H1 (cell line): Measurements from ENCODE around the gene NOTCH4. TPM values are rescaled to one million over a fixed set of nuclear protein-coding genes. Genes with fewer than 3 reads are reported as not detected.

Experiments used
- CTCF ChIA-PET: fragments of 300-600 bp; sonication (Branson Sonifier 250); formaldehyde crosslinking; loops from one replicate; lab custom pipeline; 2021; ENCODE audit not compliant: partially characterized antibody; lab: Charles Lee
- POLR2A ChIA-PET: fragments of 300-600 bp; sonication (Branson Sonifier 250); formaldehyde crosslinking; loops from one replicate; lab custom pipeline; 2021; ENCODE audit warnings: inconsistent platforms; ENCODE audit not compliant: partially characterized antibody; lab: Charles Lee
- DNase-seq, 2 experiments: peaks; one replicate each; pipeline versions ENCODE4 v3.0.0 to v3.0.0-alpha.2; 2010 to 2022; ENCODE audit warnings: low spot score in 2 of 2, low read depth in 1 of 2, mixed read lengths in 1 of 2
- FAIRE-seq: peaks from 2 replicates; lab custom pipeline; 2011; peaks lifted over from hg19 to GRCh38; lab: Jason Lieb, UNC
- H2AFZ ChIP-seq: 2 replicates; pipeline ENCODE4 v1.8.1; 2012; ENCODE audit warnings: low read length, inconsistent platforms
- H2AK5ac ChIP-seq: 2 replicates; pipeline ENCODE4 v1.6.1; 2013; ENCODE audit warnings: low read depth, low read length
- H2BK120ac ChIP-seq: replicated peaks from 2 replicates; pipeline ENCODE3; 2013; ENCODE audit warnings: low read depth, low read length, inconsistent platforms
- H2BK12ac ChIP-seq: 2 replicates; pipeline ENCODE4 v1.6.1; 2013; ENCODE audit warnings: low read depth, low read length
- H2BK15ac ChIP-seq: 2 replicates; pipeline ENCODE4 v1.6.1; 2013; ENCODE audit warnings: low read length
- H2BK20ac ChIP-seq: 2 replicates; pipeline ENCODE4 v1.6.1; 2013; ENCODE audit warnings: low read length
- H2BK5ac ChIP-seq: 2 replicates; pipeline ENCODE4 v1.6.1; 2013; ENCODE audit warnings: low read depth, low read length
- H3K14ac ChIP-seq: 2 replicates; pipeline ENCODE4 v1.6.1; 2013; ENCODE audit warnings: inconsistent platforms; ENCODE audit not compliant: insufficient read length
- H3K18ac ChIP-seq: 2 replicates; pipeline ENCODE4 v1.6.1; 2013; ENCODE audit warnings: low read length; ENCODE audit errors: extremely low read depth
- H3K23ac ChIP-seq: 2 replicates; pipeline ENCODE4 v1.6.1; 2013; ENCODE audit warnings: inconsistent platforms; ENCODE audit not compliant: insufficient read length
- H3K23me2 ChIP-seq: 2 replicates; pipeline ENCODE4 v1.6.1; 2013; ENCODE audit warnings: low read depth, low read length
- H3K27ac ChIP-seq: 2 replicates; pipeline ENCODE4 v1.6.1; 2011; ENCODE audit warnings: low read depth, low read length, inconsistent platforms
- H3K27me3 ChIP-seq, 4 experiments: replicated peaks in 1 of 4; 1 replicate in 1 of 4; 2 replicates in 3 of 4; pipeline versions ENCODE4 v1.6.1 to v1.8.1; 2011 to 2013; ENCODE audit warnings: low read length in 3 of 4, mild to moderate bottlenecking in 3 of 4, inconsistent platforms in 2 of 4, mixed read lengths in 2 of 4, moderate library complexity in 1 of 4; ENCODE audit not compliant: control insufficient read depth in 3 of 4, insufficient read depth in 3 of 4; ENCODE audit errors: extremely low read depth in 1 of 4
- H3K36me3 ChIP-seq, 4 experiments: 2 replicates each; pipeline versions ENCODE4 v1.6.1 to v1.8.1; 2011 to 2013; ENCODE audit warnings: mild to moderate bottlenecking in 4 of 4, low read length in 3 of 4, moderate library complexity in 2 of 4, control low read depth in 1 of 4, inconsistent platforms in 1 of 4; ENCODE audit not compliant: insufficient read depth in 4 of 4, control insufficient read depth in 2 of 4
- H3K4ac ChIP-seq: replicated peaks from 2 replicates; pipeline ENCODE3; 2013; ENCODE audit warnings: low read length, low read depth, mixed read lengths, inconsistent platforms; ENCODE audit not compliant: insufficient read length
- H3K4me1 ChIP-seq, 4 experiments: replicated peaks in 1 of 4; 1 replicate in 1 of 4; 2 replicates in 3 of 4; pipeline versions ENCODE4 v1.6.1 to v1.8.1; 2011 to 2013; ENCODE audit warnings: low read length in 3 of 4, inconsistent platforms in 2 of 4, mixed read lengths in 1 of 4; ENCODE audit not compliant: insufficient read depth in 4 of 4, control insufficient read depth in 3 of 4
- H3K4me2 ChIP-seq, 2 experiments: 2 replicates each; pipeline versions ENCODE4 v1.6.1 to v1.8.1; 2011 to 2013; ENCODE audit warnings: low read depth in 2 of 2, low read length in 2 of 2, control low read depth in 1 of 2, inconsistent platforms in 1 of 2, mild to moderate bottlenecking in 1 of 2; ENCODE audit not compliant: insufficient read depth in 1 of 2
- H3K4me3 ChIP-seq, 4 experiments: fragments of 200-600, 300-600 bp in 1 of 4; sonication (generic), shearing (Covaris generic), sonication (Bioruptor Twin) in 1 of 4; 2 replicates each; pipeline versions ENCODE4 v1.5.1 to v1.8.1; 2011 to 2016; ENCODE audit warnings: low read length in 4 of 4, low read depth in 3 of 4, control low read depth in 2 of 4, inconsistent platforms in 2 of 4, mild to moderate bottlenecking in 2 of 4, mixed read lengths in 1 of 4, moderate library complexity in 1 of 4; ENCODE audit not compliant: insufficient read depth in 2 of 4; ENCODE audit errors: extremely low read depth in 1 of 4
- H3K56ac ChIP-seq: replicated peaks from 2 replicates; pipeline ENCODE3; 2013; ENCODE audit warnings: low read depth, mild to moderate bottlenecking, mixed read lengths, low read length, inconsistent platforms; ENCODE audit not compliant: insufficient read length
- H3K79me1 ChIP-seq: 2 replicates; pipeline ENCODE4 v1.6.1; 2013; ENCODE audit warnings: low read depth, low read length, control low read depth
- H3K79me2 ChIP-seq, 2 experiments: 2 replicates each; pipeline versions ENCODE4 v1.6.1 to v1.8.1; 2012 to 2013; ENCODE audit warnings: low read length in 2 of 2, mild to moderate bottlenecking in 2 of 2, inconsistent platforms in 1 of 2; ENCODE audit not compliant: insufficient read depth in 2 of 2, control insufficient read depth in 1 of 2
- H3K9ac ChIP-seq, 4 experiments: replicated peaks in 1 of 4; 1 replicate in 1 of 4; 2 replicates in 3 of 4; pipeline versions ENCODE4 v1.6.1 to v1.8.1; 2011 to 2013; ENCODE audit warnings: low read depth in 3 of 4, low read length in 3 of 4, control low read depth in 2 of 4, mild to moderate bottlenecking in 2 of 4, moderate library complexity in 2 of 4, inconsistent platforms in 1 of 4; ENCODE audit errors: extremely low read depth in 1 of 4
- H3K9me3 ChIP-seq, 2 experiments: 2 replicates each; pipeline versions ENCODE4 v1.6.1 to v1.8.1; 2012 to 2013; ENCODE audit warnings: mild to moderate bottlenecking in 2 of 2, moderate library complexity in 2 of 2, control low read depth in 1 of 2, inconsistent platforms in 1 of 2, low read depth in 1 of 2, low read length in 1 of 2, mixed read lengths in 1 of 2; ENCODE audit not compliant: insufficient read depth in 2 of 2
- H4K20me1 ChIP-seq, 2 experiments: replicated peaks in 1 of 2; 2 replicates each; pipeline versions ENCODE3 to v1.8.1; 2011 to 2013; ENCODE audit warnings: inconsistent platforms in 2 of 2, low read length in 2 of 2, mild to moderate bottlenecking in 1 of 2; ENCODE audit not compliant: insufficient read depth in 2 of 2, control insufficient read depth in 1 of 2
- H4K5ac ChIP-seq: 2 replicates; pipeline ENCODE4 v1.6.1; 2013; ENCODE audit warnings: low read length, low read depth, mixed read lengths, inconsistent platforms; ENCODE audit not compliant: insufficient read length
- H4K8ac ChIP-seq: 2 replicates; pipeline ENCODE4 v1.8.0; 2013; ENCODE audit warnings: mild to moderate bottlenecking, moderate library complexity, low read length, inconsistent platforms; ENCODE audit not compliant: insufficient read depth; ENCODE audit errors: extremely low read depth
- H4K91ac ChIP-seq: replicated peaks from 2 replicates; pipeline ENCODE3; 2013; ENCODE audit warnings: low read length, mixed read lengths, inconsistent platforms; ENCODE audit not compliant: insufficient read length
- CEBPB ChIP-seq: IDR thresholded peaks from 2 replicates; pipeline ENCODE4 v1.6.1; 2012; ENCODE audit warnings: low read depth, low read length
- EGR1 ChIP-seq: IDR thresholded peaks from 2 replicates; pipeline ENCODE4 v1.6.1; 2011; ENCODE audit warnings: low read depth, low read length, borderline replicate concordance
- FOSL1 ChIP-seq: IDR thresholded peaks from 2 replicates; pipeline ENCODE4 v1.6.1; 2011; ENCODE audit warnings: mild to moderate bottlenecking, low read depth, low read length, moderate library complexity; ENCODE audit not compliant: insufficient read depth
- HDAC2 ChIP-seq, 2 experiments: fragments of 300-600 bp in 1 of 2; sonication (generic) in 1 of 2; IDR thresholded peaks; 2 replicates each; pipeline ENCODE4 v1.6.1; 2011 to 2012; ENCODE audit warnings: low read depth in 2 of 2, low read length in 2 of 2, mild to moderate bottlenecking in 2 of 2, moderate library complexity in 2 of 2, borderline replicate concordance in 1 of 2, inconsistent platforms in 1 of 2
- NRF1 ChIP-seq: IDR thresholded peaks from 2 replicates; pipeline ENCODE4 v1.6.1; 2011; ENCODE audit warnings: mild to moderate bottlenecking, low read depth, low read length, improper control_type of control experiment
- RXRA ChIP-seq: IDR thresholded peaks from 2 replicates; pipeline ENCODE4 v1.6.1; 2011; ENCODE audit warnings: low read depth, mild to moderate bottlenecking, low read length, moderate library complexity; ENCODE audit not compliant: insufficient read depth
- SP1 ChIP-seq: IDR thresholded peaks from 2 replicates; pipeline ENCODE4 v1.6.1; 2011; ENCODE audit warnings: low read depth, low read length
- SP4 ChIP-seq: IDR thresholded peaks from 2 replicates; pipeline ENCODE4 v1.6.1; 2012; ENCODE audit warnings: low read length, inconsistent platforms
- SRF ChIP-seq: IDR thresholded peaks from 2 replicates; pipeline ENCODE4 v1.6.1; 2011; ENCODE audit warnings: mild to moderate bottlenecking, low read depth, low read length, moderate library complexity
- YY1 ChIP-seq: IDR thresholded peaks from 2 replicates; pipeline ENCODE4 v1.6.1; 2011; ENCODE audit warnings: low read depth, mild to moderate bottlenecking, low read length
- WGBS, 2 experiments: shearing (Covaris generic) in 1 of 2; methylation state at CpG; one replicate each; pipeline versions ENCODE4 v1.1.6 to v1.1.7; 2013 to 2015; ENCODE audit warnings: low lambda C conversion rate in 2 of 2, mixed read lengths in 2 of 2, inconsistent platforms in 1 of 2, low coverage in 1 of 2, missing lambda C conversion rate in 1 of 2; ENCODE audit not compliant: insufficient replicate concordance in 2 of 2, insufficient coverage in 1 of 2, insufficient read length in 1 of 2; ENCODE audit errors: extremely low coverage in 1 of 2, missing lambda C conversion rate in 1 of 2; 5-methylcytosine and 5-hydroxymethylcytosine counted together
- polyA plus RNA-seq, 7 experiments: library from polyadenylated mRNA; depleted of rRNA in 3 of 7; stranded (reverse) in 5 of 7; unstranded in 2 of 7; fragments of >200 nt in 5 of 7; fragments of 200-250 nt in 2 of 7; gene quantifications; 1 replicate in 5 of 7; 2 replicates in 1 of 7; 4 replicates in 1 of 7; pipeline versions ENCODE4 v1.2.1 to v1.2.3, GENCODE V29; 2011 to 2013; ENCODE audit warnings: missing spikeins in 2 of 7, mixed read lengths in 2 of 7
- total RNA-seq: library from RNA; stranded (reverse); fragmentation: NEBNext Ultra II Directional; extraction: Animal tissue kit (Norgen Biotek cat#: 25700); gene quantifications from 2 replicates; pipeline ENCODE4 v1.2.1, GENCODE V29; 2021

NOTCH4 gene
- total and polyA plus RNA-seq, 2 of the 8 experiments (the other 6 are each of a cell fraction or from before 2014, with no cell fraction given) = 1.9 to 2.8 TPM

DNA sequence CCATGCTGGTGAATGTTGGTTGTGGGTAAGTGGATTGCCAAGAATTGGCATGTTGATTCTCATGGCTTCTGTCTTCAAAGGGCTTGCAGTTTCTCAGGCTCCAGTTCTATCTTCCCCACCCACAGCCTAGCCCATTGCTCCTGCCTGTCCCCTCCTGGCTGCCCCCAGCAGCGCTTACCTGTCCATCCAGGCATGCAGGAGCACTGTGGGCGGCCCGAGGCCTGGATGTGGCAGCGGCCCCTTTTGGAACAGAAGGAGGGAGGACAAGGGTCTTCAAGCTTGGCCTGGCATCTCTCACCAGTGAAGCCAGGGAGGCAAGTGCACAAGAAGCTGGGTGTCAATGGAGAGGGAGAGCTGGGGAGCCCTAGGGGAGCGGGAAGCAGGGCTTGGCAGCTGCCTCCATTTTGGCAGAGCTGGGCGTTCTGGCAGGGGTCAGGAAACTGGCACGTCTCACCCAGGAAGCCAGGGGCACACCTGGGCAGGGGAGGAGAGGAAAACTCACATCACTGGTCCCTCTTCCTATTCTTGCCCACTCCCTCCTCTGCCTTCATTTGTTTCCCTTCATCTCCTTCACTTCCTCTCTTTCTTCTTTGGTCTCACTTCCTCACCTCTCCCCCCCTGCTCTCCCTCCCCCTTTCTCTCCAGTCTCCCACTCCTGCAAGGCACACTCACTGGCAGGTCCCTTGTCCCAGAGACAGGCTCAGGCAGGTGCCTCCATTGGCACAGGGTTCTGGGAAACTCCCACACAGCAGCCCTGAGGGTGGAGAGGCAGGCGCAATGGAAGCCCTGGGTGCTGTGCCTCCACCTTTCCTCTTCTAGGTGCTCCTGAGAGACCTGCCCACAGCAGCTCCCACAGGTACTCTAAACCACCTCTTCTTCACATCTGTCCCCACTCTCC lies 1.3 kb downstream of the NOTCH4 start:
- Histone ChIP-seq H3K27ac (no peak overlapping the region), H3K14ac (no peak overlapping the region), H2BK5ac (peak overlapping the region; percentile 52; the same call in 1 of the 2 replicates), H2AFZ (no peak overlapping the region), H2BK120ac (no peak overlapping the region), H3K36me3 (no peaks in the 10 kb centered on the region), H3K23me2 (no peaks in the 10 kb centered on the region), H3K4me3 (no peak overlapping the region), H3K9me3 (no peaks in the 10 kb centered on the region), H2BK20ac (no peak overlapping the region), H3K79me2 (no peaks in the 10 kb centered on the region), H3K4me2 (no peak overlapping the region), H4K5ac (no peak overlapping the region), H3K27me3 (no peaks in the 10 kb centered on the region), H2AK5ac (no peak overlapping the region), H3K9ac (no peak overlapping the region), H2BK15ac (no peak overlapping the region), H4K8ac (no peak overlapping the region; the same call in 1 of the 2 replicates), H4K20me1 (no peaks in the 10 kb centered on the region), H3K4ac (no peak overlapping the region), H3K18ac (no peak overlapping the region), H3K4me1 (peaks cover 0 to 9% (median under 1%) of the 10 kb centered on the region in 4 experiments; a peak in 1 of 7 replicates), H4K91ac (no peak overlapping the region), H3K79me1 (no peaks in the 10 kb centered on the region), H3K56ac (no peak overlapping the region), H3K23ac (no peak overlapping the region), H2BK12ac (no peak overlapping the region)
- WGBS, 2 experiments = 92% methylated on average over 8 of the region's 8 CpGs; no CpG with 5 or more reads in 1 of the 2 experiments
- TF ChIP-seq SRF (no peak), SP4 (no peak), FOSL1 (no peak), NRF1 (no peak), HDAC2 (IDR thresholded peaks at IDR 0.05; ENCODE audit: borderline replicate concordance in 1 of 2, low read depth in 2 of 2, low read length in 2 of 2) (no peak), RXRA (no peak), CEBPB (no peak), EGR1 (no peak), SP1 (no peak), YY1 (no peak)
- DNase-seq (no peak), FAIRE-seq (no peak)
- ChIA-PET POLR2A (no interaction called here), CTCF (interaction anchor here (0.7 to 1.1 kb wide), 2 partner anchors 138 to 259 kb away, joined by 3 read pairs; no protein-coding TSS in a partner anchor)
